Keratinocyte (primary cell): ENCODE results near the gene PKLR. TPM values are rescaled to one million over a fixed set of nuclear protein-coding genes. Genes with fewer than 3 reads are reported as not detected.
A peak's percentile ranks its signal among the peaks of the same experiment; 100 is the strongest.

ENCODE experiments used
- DNase-seq: peaks from one replicate; pipeline ENCODE4 v3.0.0-alpha.2; 2011; ENCODE audit warnings: low read depth, missing footprints, low spot score
- FAIRE-seq: peaks from 2 replicates; lab custom pipeline; 2011; peaks lifted over from hg19 to GRCh38; lab: Jason Lieb, UNC
- H2AFZ ChIP-seq: 2 replicates; pipeline ENCODE4 v1.6.0; 2012; ENCODE audit warnings: low read length, control low read depth, inconsistent platforms; ENCODE audit not compliant: control insufficient read depth
- H3K27ac ChIP-seq: 2 replicates; pipeline ENCODE4 v1.5.1; 2011; ENCODE audit warnings: low read length; ENCODE audit not compliant: control insufficient read depth, insufficient read depth
- H3K27me3 ChIP-seq: 3 replicates; pipeline ENCODE4 v1.6.0; 2011; ENCODE audit warnings: low read length; ENCODE audit not compliant: control insufficient read depth, insufficient read depth; ENCODE audit errors: extremely low read depth
- H3K36me3 ChIP-seq, 2 experiments: 2 replicates in 1 of 2; 3 replicates in 1 of 2; pipeline ENCODE4 v1.5.1; 2011; ENCODE audit warnings: low read length in 2 of 2, mild to moderate bottlenecking in 1 of 2; ENCODE audit not compliant: control insufficient read depth in 2 of 2, insufficient read depth in 2 of 2; ENCODE audit errors: extremely low read depth in 1 of 2
- H3K4me1 ChIP-seq: 3 replicates; pipeline ENCODE4 v1.5.1; 2011; ENCODE audit warnings: low read length; ENCODE audit not compliant: control insufficient read depth, insufficient read depth; ENCODE audit errors: extremely low read depth
- H3K4me2 ChIP-seq: 3 replicates; pipeline ENCODE4 v1.6.0; 2011; ENCODE audit warnings: low read depth, low read length; ENCODE audit not compliant: control insufficient read depth, insufficient read depth; ENCODE audit errors: extremely low read depth
- H3K4me3 ChIP-seq, 3 experiments: fragments of 200-600 bp in 1 of 3; sonication (generic) in 1 of 3; 2 replicates in 2 of 3; 3 replicates in 1 of 3; pipeline ENCODE4 v1.5.1; 2011 to 2016; ENCODE audit warnings: low read length in 3 of 3, mild to moderate bottlenecking in 3 of 3, control low read depth in 2 of 3, inconsistent platforms in 1 of 3, low read depth in 1 of 3, mixed read lengths in 1 of 3, mixed run types in 1 of 3, moderate library complexity in 1 of 3; ENCODE audit not compliant: control insufficient read depth in 2 of 3, insufficient read depth in 2 of 3; ENCODE audit errors: extremely low read depth in 1 of 3
- H3K79me2 ChIP-seq: 2 replicates; pipeline ENCODE4 v1.6.0; 2012; ENCODE audit warnings: low read length; ENCODE audit not compliant: control insufficient read depth, insufficient read depth
- H3K9ac ChIP-seq: 3 replicates; pipeline ENCODE4 v1.6.0; 2011; ENCODE audit warnings: low read length; ENCODE audit not compliant: control insufficient read depth, insufficient read depth; ENCODE audit errors: extremely low read depth
- H3K9me1 ChIP-seq: 3 replicates; pipeline ENCODE4 v1.6.0; 2011; ENCODE audit warnings: low read length; ENCODE audit not compliant: control insufficient read depth, insufficient read depth; ENCODE audit errors: extremely low read depth
- H3K9me3 ChIP-seq: 2 replicates; pipeline ENCODE4 v1.5.1; 2012; ENCODE audit warnings: low read depth, low read length; ENCODE audit not compliant: control insufficient read depth
- H4K20me1 ChIP-seq: 3 replicates; pipeline ENCODE4 v1.6.0; 2011; ENCODE audit warnings: low read length; ENCODE audit not compliant: control insufficient read depth, insufficient read depth; ENCODE audit errors: extremely low read depth
- EZH2 ChIP-seq: IDR thresholded peaks from one replicate; pipeline ENCODE4 v1.6.1; 2012; ENCODE audit warnings: inconsistent platforms, mild to moderate bottlenecking, low read length, moderate library complexity
- dilution Hi-C: fragments of 300-500 bp; cut with MboI; formaldehyde crosslinking; loops from one replicate; pipeline ENCODE4 v1.7.0; 2020; ENCODE audit warnings: low sequenced_read_pairs; ENCODE audit not compliant: extremely low pct_ligation_motif_present
- polyA plus RNA-seq, 5 experiments: library from polyadenylated mRNA; depleted of rRNA in 3 of 5; stranded (reverse) in 3 of 5; stranded (forward) in 1 of 5; unstranded in 1 of 5; fragments of >200 nt; gene quantifications; 1 replicate in 1 of 5; 2 replicates in 3 of 5; 3 replicates in 1 of 5; pipeline versions ENCODE4 v1.2.1 to v1.2.3, GENCODE V29; 2011 to 2012; ENCODE audit warnings: missing spikeins in 2 of 5, low read depth in 1 of 5, low replicate concordance in 1 of 5
- TF ChIP-seq, protein P1 (sequence below), 3 experiments: IDR thresholded peaks in 1 of 3; conservative IDR thresholded peaks in 1 of 3; optimal IDR thresholded peaks in 1 of 3; 2 replicates in 2 of 3; 3 replicates in 1 of 3; pipeline versions ENCODE3 to v1.5.1; 2011; ENCODE audit warnings: low read length in 3 of 3, mild to moderate bottlenecking in 3 of 3, moderate library complexity in 2 of 3, control low read depth in 1 of 3, inconsistent platforms in 1 of 3; ENCODE audit not compliant: insufficient read depth in 2 of 3; ENCODE audit errors: extremely low read depth in 1 of 3

PKLR gene
- polyA plus RNA-seq, 1 donor (not counting 4 experiments of a cell fraction or from before 2014, with no cell fraction given) = 0.03 TPM

DNA sequence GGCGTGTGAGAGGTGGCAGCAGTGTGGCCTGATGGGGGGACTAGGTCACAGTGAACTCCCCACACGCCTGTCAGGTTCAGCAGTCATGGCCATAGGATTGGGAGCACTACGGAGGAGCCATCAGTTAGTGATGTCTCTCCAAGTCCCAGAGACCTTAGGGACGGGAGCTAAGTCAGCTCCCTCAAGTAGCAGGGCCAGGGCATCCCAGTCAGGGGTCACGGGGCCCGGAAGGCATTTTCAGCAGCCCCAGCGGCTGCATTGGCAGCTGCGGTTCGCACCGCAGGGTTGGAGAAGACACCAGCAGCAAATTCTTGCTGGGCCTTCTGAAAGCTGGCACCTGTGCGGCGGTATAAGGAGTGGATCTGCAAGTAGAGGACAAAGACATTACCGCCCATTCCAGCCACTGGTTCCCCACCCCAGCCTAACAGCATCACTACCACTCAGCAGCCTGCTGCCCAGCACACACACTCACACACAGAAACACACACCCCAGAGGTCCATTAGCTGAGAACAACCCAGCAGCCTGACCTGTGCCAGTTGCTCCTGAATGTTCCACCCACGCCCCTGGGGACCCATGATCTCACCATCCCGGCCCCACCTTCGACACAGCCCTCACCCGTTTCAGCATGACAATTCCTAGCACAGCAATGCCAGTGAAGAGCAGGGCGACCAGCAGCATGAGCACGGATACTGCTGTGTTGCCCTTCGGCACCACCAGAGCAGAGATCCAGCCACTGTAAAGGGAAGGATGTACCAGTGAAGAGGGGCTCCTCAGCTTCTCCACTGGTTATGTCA lies 45.0 kb downstream of the PKLR start:
- H3K9ac ChIP-seq = peak overlapping the region; percentile 77
- no peaks in the 10 kb centered on the region for H4K20me1 ChIP-seq
- H3K4me3 ChIP-seq = peak overlapping the region in 1 of 3 experiments; percentile 83
- no peaks in the 10 kb centered on the region for H3K9me3 ChIP-seq
- peak overlapping the region; percentile 69 for H3K27ac ChIP-seq
- H3K4me2 ChIP-seq = peak overlapping the region; percentile 94
- peak overlapping the region; percentile 30 for H2AFZ ChIP-seq
- no peaks in the 10 kb centered on the region for H3K9me1 ChIP-seq
- peaks cover 24% of the 10 kb centered on the region for H3K4me1 ChIP-seq
- FAIRE-seq = no peak
- TF ChIP-seq EZH2 = no peak
- TF ChIP-seq, protein P1, sequence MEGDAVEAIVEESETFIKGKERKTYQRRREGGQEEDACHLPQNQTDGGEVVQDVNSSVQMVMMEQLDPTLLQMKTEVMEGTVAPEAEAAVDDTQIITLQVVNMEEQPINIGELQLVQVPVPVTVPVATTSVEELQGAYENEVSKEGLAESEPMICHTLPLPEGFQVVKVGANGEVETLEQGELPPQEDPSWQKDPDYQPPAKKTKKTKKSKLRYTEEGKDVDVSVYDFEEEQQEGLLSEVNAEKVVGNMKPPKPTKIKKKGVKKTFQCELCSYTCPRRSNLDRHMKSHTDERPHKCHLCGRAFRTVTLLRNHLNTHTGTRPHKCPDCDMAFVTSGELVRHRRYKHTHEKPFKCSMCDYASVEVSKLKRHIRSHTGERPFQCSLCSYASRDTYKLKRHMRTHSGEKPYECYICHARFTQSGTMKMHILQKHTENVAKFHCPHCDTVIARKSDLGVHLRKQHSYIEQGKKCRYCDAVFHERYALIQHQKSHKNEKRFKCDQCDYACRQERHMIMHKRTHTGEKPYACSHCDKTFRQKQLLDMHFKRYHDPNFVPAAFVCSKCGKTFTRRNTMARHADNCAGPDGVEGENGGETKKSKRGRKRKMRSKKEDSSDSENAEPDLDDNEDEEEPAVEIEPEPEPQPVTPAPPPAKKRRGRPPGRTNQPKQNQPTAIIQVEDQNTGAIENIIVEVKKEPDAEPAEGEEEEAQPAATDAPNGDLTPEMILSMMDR (optimal IDR thresholded peaks at IDR 0.05 in 1 of 3, IDR thresholded peaks at IDR 0.05 in 1 of 3, conservative IDR thresholded peaks at IDR 0.05 in 1 of 3; ENCODE audit: extremely low read depth in 1 of 3, insufficient read depth in 2 of 3, low read length in 3 of 3) = no peak
- peaks cover 7 to 16% of the 10 kb centered on the region in 2 experiments for H3K36me3 ChIP-seq
- no peak for DNase-seq
- no peaks in the 10 kb centered on the region for H3K27me3 ChIP-seq
- H3K79me2 ChIP-seq = peaks cover 25% of the 10 kb centered on the region
- dilution Hi-C loops = no loop called here

DNA sequence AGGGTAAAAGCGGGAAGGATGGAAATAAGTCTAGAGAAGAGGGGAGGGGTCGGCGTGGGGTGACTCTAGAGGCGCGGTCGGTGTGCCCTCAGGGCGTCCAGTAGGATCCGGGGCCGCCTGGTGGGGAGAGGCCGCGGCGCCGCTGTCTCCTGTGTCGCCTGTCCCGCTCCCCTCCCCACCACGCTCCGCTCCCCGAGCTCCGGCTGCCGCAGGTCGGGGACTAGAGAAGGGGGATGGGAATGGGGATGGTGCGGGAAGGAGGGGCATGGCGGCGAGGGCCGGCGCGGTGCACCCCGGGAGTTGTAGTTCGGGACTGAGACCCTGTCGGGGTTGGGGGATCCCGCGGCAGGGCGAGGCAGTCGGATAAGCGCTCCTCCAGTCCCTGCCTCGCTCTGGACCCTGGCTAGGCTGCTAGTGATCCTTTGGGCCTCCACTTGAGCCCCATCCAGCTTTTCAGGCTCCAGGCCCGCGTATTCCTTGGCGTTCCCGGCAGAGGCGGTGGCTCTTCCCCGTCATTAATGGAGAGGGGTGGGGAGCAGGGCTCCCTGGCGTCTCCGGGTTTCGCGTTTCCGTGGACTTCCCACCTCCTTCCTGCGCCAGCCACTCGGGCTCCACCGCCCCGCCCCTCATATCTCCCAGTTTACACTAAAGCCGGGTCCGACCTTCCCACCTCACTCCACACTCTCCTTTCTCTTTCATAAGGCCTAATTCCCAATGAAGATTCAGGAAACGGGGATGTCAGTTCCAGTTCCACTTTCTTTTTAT lies 45.8 kb downstream of the PKLR start, which contains the start of gene ENTREP3:
Gene ENTREP3 (minus strand): TSS at position 241 of the 765 bp plus-strand sequence. CDS start 606 bp downstream, outside the sequence.
- Histone ChIP-seq H3K79me2 (peaks cover 16% of the 10 kb centered on the region), H3K4me1 (peaks cover 19% of the 10 kb centered on the region), H3K36me3 (peaks cover 7 to 17% of the 10 kb centered on the region in 2 experiments), H4K20me1 (no peaks in the 10 kb centered on the region), H3K9me1 (no peaks in the 10 kb centered on the region), H3K4me2 (peak within 1 kb of the TSS; percentile 94), H2AFZ (peak within 1 kb of the TSS; percentile 93), H3K9me3 (no peaks in the 10 kb centered on the region), H3K9ac (peak within 1 kb of the TSS; percentile 77), H3K27me3 (no peaks in the 10 kb centered on the region), H3K4me3 (peak within 1 kb of the TSS; percentile 77 to 83 (median 81)), H3K27ac (peak within 1 kb of the TSS; percentile 69)
- DNase-seq (no peak), FAIRE-seq (no peak)
- TF ChIP-seq, protein P1 (optimal IDR thresholded peaks at IDR 0.05 in 1 of 3, IDR thresholded peaks at IDR 0.05 in 1 of 3, conservative IDR thresholded peaks at IDR 0.05 in 1 of 3; ENCODE audit: extremely low read depth in 1 of 3, insufficient read depth in 2 of 3, low read length in 3 of 3) = no peak
- no peak for TF ChIP-seq EZH2
- dilution Hi-C loops = no loop called here
